ENCODE measurements around the gene SIGLEC10.
"Not testable (repeated sequence)": the region's sequence is repeated elsewhere in the genome, so short reads cannot be mapped to it uniquely, and the experiment has no call there.

The SIGLEC10 gene

DNA sequence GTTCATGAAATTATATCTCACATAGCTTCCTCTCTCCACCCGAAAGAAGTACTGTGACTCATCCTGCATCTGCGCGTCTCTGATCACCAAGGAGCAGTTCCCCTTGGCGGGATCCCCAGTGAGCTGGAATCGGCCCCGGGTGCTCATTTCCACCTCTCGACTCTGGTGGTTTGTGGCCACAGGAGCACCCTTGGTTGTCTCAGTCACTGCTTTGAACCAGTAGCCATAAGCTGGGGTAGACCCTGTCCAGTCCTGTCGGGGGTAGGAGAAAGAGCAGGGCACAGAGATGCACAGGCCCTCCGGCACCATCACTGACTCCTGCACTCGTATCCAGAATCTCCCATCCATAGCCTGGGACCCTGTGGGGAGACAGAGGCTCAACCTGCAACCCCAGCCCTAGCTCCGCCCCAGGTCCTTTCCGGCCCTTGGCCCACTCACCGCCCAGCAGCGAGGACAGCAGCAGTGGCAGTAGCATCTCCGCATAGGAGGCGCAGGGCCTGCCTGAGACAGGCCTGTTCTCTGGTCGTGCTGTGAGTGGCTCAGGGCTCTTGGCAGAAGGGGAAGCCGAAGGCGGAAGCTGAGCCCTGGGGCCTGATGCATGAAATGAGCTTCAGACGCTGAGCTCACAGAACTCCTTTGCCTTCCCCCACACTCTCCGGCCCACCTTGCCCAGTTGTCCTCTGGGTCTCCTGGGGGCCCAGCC is at the start of gene SIGLEC10:
SIGLEC10 (minus strand) TSS at position 536 of the 703 bp plus-strand sequence; CDS start at position 475, 61 bp downstream.
- DNase-seq, result peak; percentile 81 to 89

GRCh38 chr19:51466723-51467122 is 49.3 kb upstream of the SIGLEC10 start:
- DNase-seq, result no peak

- DNase-seq, result peak; percentile 41 to 53
Observed at GRCh38 chr19:51463976-51464581, 46.6 kb upstream of the SIGLEC10 start.

DNA sequence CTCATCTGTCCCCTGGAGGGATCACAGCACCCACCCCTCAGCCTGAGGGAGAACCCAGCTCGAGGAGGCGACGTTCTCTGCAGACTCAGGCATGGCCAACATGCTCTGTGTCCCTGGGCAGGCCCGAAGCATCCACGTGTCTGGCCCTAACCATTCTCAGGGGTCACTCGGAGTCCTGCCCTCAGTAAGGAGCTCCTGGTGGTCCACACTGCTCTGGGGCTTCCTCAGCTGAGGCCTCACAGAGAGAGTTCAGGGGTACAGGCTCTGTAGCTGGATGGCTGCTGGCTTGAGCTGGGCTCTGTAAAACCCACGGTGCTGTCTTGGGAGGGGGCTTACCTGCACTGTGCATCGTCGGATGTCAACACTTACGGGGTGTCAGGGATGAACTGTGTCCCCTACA is 45.2 kb upstream of the SIGLEC10 start:
- no peak for DNase-seq

DNA sequence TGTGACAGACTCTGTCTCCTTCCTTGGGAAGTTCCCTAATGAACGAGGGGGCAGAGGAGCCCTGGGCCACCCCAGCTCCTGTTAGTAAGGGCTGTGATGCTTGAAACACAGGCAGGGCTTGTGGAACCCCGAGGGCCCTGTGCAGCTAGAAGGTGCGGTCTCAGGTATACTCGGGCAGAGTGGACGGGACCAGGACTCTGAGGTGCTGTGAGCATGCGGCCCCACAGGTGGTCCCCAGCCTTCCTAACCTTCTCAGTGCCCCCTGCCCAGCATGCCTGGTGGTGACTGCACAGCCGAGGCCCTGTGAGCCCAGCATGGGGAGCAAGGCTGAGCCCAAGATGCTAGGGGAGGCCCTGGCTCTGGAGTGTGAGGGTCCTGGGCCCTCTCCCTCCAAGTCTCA is 44.8 kb upstream of the SIGLEC10 start:
- no peak for DNase-seq

DNA sequence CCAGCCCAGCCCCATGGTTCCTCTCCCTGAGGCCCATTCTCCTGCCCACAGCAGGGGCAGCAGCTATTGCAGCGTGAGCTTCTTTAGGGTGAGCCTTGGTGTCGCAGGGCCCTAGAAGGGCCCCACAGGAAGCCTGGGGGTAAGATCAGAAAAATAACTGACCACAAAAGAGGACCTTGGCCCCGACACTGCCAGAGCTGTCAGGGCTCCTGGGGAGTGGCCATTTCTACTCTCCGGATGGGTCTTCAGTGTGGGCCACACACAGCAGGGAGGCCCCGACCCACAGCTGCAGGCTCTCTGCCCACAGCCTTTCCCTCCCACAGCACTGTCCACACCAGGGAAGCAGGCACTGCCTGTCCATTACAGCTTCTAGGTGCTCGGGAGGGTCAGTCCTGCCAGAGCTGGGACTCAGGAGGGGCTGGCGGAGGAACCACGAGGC is 44.3 kb upstream of the SIGLEC10 start:
- peak; percentile 79 to 87 for DNase-seq

- DNase-seq, result peak in 1 of 2 experiments; percentile 18
Observed at GRCh38 chr19:51460164-51460992, 42.9 kb upstream of the SIGLEC10 start.

- DNase-seq, result no peak
Observed at GRCh38 chr19:51458899-51459505, 41.6 kb upstream of the SIGLEC10 start.

DNA sequence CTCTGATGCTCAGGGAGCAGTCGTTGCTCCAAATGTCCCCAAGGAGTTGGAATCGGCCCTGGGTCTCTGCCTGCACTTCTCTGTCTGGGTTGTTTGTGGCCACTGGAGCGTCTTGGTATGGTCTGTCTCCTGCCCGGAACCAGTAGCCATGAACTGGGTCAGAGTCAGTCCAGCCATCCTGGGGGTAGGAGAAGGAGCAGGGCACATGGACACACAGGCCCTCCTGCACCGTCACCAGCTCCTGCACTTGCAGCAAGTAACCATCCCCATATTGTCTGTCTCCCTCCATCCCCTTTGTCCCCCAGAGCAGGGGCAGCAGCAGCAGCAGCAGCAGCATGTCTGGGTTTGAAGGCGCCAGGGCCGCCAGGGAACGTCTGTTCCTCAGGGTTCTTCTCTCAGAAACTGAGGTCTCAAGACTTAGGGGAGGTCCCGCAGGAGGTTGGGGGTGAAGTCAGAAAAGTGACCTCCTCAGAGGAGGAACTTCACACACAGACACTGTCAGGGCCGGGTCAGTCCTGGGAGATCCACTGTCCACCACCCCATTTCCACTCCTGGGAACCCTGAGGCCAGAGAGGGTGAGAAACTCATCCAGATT is 40.7 kb upstream of the SIGLEC10 start, which contains the start of gene SIGLEC8:
SIGLEC8 (minus strand) TSS at position 404 of the 595 bp plus-strand sequence; CDS start at position 337, 67 bp downstream.
- no peak for DNase-seq

DNA sequence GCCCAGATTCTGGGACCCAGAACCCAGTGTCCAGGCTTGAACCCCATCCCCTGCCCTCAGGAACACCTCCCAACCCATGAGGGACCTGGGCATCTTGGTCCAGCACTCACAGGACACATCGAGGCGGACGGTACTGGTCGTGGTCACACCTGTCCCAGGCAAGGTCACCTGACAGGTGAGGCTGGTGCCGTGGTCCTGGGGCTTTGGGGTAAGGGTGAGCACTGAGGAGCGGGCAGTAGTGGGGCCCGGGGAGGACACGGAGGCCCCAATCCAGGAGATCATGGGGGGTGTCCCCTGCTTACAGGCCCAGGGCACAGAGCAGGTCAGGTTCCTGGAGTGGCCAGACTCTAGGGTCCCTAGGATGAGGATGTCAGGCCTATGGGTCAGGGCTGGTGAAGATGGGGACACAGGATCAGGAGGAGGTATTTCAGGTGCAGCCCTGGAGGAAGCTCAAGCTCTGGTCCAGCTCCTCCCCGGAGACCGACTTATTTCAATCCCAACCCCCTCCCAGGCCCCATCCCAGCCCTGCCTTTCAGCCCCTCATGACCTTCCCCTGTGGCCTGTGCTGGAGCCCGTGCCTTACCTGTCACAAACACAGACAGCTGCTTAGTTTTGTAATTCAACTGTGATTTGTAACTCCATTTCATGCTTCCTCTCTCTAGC is 40.0 kb upstream of the SIGLEC10 start:
- DNase-seq, result no peak

GRCh38 chr19:51456541-51457290 is 39.3 kb upstream of the SIGLEC10 start:
- DNase-seq, result no peak

GRCh38 chr19:51450730-51451307 is 33.4 kb upstream of the SIGLEC10 start:
- no peak for DNase-seq

DNA sequence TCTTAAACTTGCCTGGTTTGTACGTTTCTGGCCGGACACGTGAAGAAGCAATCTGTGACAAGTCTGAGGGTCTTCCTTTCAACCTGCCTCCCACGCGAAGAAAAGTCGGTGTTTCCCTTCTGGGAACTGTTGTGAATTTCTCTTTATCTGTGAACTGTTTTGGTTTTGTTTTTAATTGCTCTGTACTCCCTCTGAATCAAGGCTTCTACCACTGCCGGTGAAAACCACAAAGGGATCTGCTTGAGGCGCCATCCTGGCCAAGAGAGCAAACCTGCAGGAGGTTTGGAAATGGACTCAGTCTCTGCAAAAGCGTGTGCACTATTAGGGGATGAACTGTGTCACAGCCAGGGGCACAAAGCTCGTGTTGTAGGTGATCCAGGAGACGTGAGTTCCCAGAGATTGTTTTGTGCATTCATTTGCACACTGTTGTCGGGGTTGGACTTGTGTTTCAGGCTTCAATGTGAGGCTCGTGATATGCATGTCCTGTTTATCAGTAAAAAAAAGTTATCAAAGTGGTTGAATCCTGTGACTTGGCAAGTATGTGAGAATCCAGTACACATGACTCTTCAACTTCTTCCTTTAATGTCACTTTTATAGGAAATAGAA is 31.1 kb upstream of the SIGLEC10 start:
- DNase-seq, result no peak

- DNase-seq, result no peak
Observed at GRCh38 chr19:51448011-51448410, 30.6 kb upstream of the SIGLEC10 start.

DNA sequence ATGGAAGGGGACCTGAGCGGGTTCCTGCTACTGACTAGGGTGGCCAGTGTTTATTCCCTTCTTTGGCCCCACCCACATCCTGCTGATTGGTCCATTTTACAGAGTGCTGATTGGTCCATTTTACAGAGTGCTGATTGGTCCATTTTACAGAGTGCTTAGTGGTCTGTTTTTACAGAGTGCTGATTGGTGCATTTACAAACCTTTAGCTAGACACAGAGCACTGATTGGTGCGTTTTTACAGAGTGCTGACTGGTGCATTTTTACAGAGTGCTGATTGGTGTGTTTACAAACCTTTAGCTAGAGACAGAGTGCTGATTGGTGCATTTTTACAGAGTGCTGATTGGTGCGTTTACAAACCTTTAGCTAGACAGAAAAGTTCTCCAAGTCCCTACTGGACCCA is 30.1 kb upstream of the SIGLEC10 start:
- not testable (repeated sequence) for DNase-seq

DNA sequence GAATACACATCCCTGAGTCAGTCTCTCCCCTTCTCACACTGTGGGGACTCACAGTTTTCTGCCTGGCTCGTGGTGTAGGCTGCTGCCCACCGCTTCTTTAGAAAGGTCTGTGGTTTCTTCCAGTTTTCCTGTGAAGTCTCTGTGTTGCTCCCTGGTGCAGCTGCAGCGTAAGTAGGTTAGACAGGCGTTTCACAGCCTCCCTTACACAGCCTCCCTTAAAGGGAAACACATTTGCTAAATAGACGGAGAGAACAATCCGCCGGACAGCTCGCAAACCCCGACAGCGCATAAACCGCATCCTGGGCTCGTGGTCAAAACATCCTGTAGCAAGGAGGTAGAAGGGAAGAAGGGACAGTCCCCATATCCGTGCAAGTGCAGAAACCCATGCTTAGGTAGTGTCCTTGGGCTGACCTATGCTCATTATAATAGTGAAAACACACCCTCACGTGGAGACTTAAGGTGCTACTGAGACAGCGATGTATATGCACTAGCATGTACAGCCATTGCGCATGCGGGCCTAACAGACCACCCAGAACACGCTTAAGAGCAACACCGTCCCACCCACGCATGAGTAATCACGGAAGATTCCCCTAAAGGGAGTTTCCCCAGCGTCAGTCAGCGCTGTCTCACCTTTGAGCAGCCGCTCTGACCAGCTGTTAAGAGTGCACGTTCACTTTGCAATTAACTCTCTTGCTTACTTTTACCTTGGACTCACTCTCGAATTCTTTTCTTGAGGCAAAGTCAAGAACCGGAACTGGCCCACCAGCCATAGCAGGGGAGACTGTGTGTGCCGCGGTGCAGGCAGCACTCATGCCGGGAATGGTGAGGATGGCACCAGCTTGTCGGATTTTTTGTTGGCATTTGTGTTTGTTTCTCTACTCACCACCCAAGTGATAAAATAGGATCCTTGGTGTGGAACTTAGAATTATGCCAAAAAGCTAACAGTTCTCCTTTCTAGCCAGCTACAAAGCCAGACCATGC is 24.3 kb upstream of the SIGLEC10 start:
- DNase-seq, result peak; percentile 77 to 79

- peak in 1 of 2 experiments; percentile 19 for DNase-seq
Observed at GRCh38 chr19:51440846-51441409, 23.5 kb upstream of the SIGLEC10 start.

DNA sequence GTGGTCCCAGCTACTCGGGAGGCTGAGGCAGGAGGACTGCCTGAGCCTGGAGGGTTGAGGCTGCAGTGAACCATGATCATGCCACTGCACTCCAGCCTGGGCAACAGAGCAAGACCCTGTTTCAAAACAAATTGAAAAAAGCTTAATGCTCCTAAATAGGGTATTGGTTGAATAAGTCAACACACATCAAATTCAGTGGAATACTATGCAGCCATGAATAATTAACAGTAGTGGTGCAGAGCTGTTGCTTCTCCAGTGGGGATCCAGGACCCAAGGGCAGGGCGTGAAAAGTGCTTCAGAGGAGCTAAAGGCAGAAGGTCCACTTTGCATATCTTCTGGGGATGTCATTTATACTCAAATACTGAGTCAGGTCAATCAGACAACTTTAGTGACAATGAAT is 22.6 kb upstream of the SIGLEC10 start:
- DNase-seq, result no peak

DNA sequence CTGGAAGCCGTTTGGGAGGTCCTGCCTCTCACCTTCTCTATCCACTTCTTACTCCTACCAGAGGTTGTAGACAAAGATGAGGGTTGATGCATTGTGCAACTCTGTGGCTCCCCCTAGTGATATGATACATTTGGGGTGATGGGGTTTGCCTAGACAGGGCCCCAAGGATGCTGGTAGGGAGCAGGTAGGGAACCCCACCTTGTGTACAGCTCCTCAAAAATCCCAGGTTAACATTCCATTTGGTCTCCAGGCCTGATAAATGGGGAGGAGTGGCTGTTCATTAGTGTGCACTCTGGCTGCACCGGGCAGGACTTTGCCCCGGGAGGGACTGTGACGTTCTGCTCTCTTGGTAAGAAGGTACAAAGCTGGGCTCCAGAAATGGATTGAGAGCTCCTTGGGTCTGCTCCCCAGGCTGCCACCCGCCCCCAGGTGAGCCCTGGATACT is 21.6 kb upstream of the SIGLEC10 start:
- peak; percentile 60 to 75 for DNase-seq
